Large intestine (tissue), 3 donors: ENCODE results near the gene ERC2. TPM values are rescaled to one million over a fixed set of nuclear protein-coding genes. Genes with fewer than 3 reads are reported as not detected.

Source experiments
- DNase-seq, 2 donors: peaks; one replicate each; pipeline versions ENCODE4 v3.0.0 to v3.0.0-alpha.2; 2013
- H3K27ac ChIP-seq: one replicate; pipeline ENCODE4 v1.5.1; 2013; ENCODE audit warnings: low read length
- H3K27me3 ChIP-seq: 2 replicates; pipeline ENCODE4 v1.6.1; 2013; ENCODE audit warnings: low read length; ENCODE audit not compliant: control insufficient read depth, insufficient read depth
- H3K36me3 ChIP-seq: 2 replicates; pipeline ENCODE4 v1.6.1; 2013; ENCODE audit warnings: low read length; ENCODE audit not compliant: control insufficient read depth, insufficient read depth
- H3K4me1 ChIP-seq: one replicate; pipeline ENCODE4 v1.6.1; 2013; ENCODE audit warnings: low read length; ENCODE audit not compliant: control insufficient read depth, insufficient read depth
- H3K4me3 ChIP-seq: one replicate; pipeline ENCODE4 v1.5.1; 2013; ENCODE audit warnings: low read length
- H3K9me3 ChIP-seq: one replicate; pipeline ENCODE4 v1.6.1; 2013; ENCODE audit warnings: mild to moderate bottlenecking, low read depth, low read length, moderate library complexity; ENCODE audit not compliant: control insufficient read depth
- WGBS: methylation state at CpG from one replicate; pipeline ENCODE4 v1.1.5; 2013; ENCODE audit warnings: low lambda C conversion rate; ENCODE audit not compliant: insufficient coverage; 5-methylcytosine and 5-hydroxymethylcytosine counted together
- polyA plus RNA-seq: library from polyadenylated mRNA; unstranded; fragments of 120-200 nt; gene quantifications from one replicate; pipeline ENCODE4 v1.2.1, GENCODE V29; 2013

ERC2 gene
- polyA plus RNA-seq, 1 donor = 2.4 TPM

DNA sequence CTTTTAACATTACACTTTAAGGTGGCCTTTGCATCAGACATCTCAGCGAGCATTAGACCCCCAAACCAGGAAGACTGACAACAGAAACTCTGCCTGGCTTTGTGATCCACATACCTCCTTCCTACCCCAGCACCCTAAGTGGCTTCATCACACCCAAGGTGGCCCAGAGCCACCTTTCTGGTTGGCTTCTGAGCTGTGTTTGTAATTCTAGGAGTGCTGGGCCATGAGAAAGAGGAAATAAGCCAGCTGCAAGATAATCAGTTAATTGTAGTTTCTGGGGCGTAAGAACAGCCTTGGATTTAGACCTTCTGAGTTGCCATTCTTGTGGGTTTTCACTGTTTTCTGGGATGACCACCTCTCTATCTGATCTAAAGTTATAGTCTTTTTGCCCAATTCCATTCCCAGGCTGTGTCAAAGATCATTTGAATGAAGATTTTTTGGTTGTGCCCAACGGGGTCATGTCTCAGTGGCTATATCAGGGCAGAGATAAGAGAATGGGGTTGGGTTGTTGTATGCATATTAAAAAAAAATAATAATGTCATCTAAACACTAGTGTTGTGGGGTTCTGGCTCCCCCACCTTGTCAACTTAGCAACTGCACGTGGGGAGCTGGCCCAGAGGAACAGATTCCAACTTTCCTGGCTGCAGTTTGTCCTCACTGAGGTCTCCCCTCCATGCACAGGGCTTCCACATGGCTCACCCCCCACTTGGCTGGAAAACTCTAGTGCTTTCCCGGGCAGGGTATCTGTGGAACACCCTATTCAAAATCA lies 746.4 kb downstream of the ERC2 start:
- Histone ChIP-seq H3K27ac (no peak overlapping the region), H3K4me1 (no peaks in the 10 kb centered on the region), H3K36me3 (no peaks in the 10 kb centered on the region), H3K9me3 (no peaks in the 10 kb centered on the region), H3K4me3 (no peak overlapping the region), H3K27me3 (peaks cover 13% of the 10 kb centered on the region)
- peak in 1 of 2 donors; percentile 13 for DNase-seq
- 39% methylated on average over 3 of the region's 5 CpGs for WGBS

DNA sequence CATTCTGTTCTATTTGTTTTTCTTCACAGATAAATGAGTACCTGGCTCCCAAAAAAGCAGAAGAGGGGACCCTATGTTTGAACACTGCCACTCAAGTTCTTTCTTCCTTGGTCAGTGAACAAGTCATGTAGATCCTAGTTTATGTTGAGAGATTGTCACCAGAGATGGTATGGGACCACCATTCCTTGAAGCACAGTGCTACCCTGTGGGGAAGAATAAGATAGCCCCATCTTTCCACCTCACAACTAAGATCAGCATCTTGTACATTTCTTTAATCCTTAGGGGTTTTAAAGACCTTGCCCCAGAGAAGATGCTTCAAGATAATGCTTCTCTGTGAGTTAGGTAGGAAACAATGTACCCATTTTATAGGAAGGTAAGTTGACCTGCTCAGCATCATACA lies 747.7 kb downstream of the ERC2 start:
- Histone ChIP-seq H3K9me3 (no peaks in the 10 kb centered on the region), H3K27ac (no peak overlapping the region), H3K4me3 (no peak overlapping the region), H3K36me3 (no peaks in the 10 kb centered on the region), H3K27me3 (peaks cover 9% of the 10 kb centered on the region), H3K4me1 (no peaks in the 10 kb centered on the region)
- peak in 1 of 2 donors; percentile 16 for DNase-seq

DNA sequence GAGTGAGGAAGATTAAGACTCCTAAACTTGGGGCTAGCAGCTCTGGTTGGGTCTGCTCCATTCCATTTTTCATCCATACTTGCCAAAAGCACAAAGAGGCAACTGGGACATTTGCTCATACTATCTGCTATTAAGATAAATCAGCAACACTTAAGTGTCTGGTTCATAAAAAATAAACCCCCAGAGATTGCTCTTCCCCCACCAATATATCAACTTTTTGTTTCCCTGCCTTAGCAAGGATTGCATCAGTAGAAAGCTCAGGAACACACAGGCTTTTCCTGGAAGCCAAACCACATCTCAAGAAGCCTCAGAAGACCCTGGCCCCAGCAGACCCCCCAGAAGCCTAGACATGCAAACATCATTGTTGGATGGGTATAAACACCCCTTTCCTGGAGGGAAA lies 748.8 kb downstream of the ERC2 start:
- Histone ChIP-seq H3K9me3 (no peaks in the 10 kb centered on the region), H3K27ac (no peak overlapping the region), H3K27me3 (peaks cover 11% of the 10 kb centered on the region), H3K4me1 (no peaks in the 10 kb centered on the region), H3K4me3 (no peak overlapping the region), H3K36me3 (no peaks in the 10 kb centered on the region)
- DNase-seq = peak in 1 of 2 donors; percentile 8

DNA sequence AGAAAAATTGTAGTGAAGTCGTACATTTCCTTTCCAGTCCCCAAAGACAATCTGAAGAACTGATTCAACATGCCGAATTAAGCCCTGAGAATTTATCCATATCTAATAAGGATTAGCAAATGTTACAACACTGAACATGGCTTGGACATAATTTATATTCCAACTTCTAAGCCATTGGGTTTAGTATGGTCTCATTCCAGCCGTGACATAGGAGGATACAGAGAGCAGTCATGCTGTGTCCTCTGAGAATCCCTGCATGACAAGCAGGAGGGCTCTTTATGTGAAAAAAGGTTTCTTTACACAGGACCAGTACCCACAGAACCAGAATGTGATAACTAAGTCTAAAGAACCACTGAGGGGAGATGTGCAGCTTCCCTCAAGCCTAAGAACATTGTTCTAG lies 749.3 kb downstream of the ERC2 start:
- Histone ChIP-seq H3K4me3 (no peak overlapping the region), H3K9me3 (no peaks in the 10 kb centered on the region), H3K4me1 (no peaks in the 10 kb centered on the region), H3K27ac (no peak overlapping the region), H3K27me3 (peaks cover 9% of the 10 kb centered on the region), H3K36me3 (no peaks in the 10 kb centered on the region)
- WGBS = 100% methylated on average over 2 of the region's 3 CpGs
- DNase-seq = no peak

DNA sequence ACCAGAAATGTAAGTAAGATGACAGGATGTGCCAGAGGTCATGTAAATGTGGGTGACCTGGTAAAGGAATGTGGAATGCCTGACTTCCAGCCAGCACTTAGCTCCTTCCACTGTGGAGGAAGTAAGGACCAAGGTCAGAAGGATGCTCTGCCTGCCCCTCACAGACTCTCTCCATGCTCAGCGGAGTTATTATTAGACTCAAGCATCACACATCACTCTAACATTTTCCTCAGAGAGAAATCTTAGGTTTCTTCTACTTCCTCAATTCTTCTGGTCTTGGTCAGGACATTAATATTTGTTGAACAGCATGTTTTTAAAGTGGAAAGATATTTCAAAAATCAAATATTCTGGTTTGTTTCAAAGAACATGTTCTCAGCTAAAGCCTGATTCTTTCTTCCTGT lies 749.7 kb downstream of the ERC2 start:
- Histone ChIP-seq H3K4me1 (no peaks in the 10 kb centered on the region), H3K4me3 (no peak overlapping the region), H3K9me3 (no peaks in the 10 kb centered on the region), H3K27ac (no peak overlapping the region), H3K36me3 (no peaks in the 10 kb centered on the region), H3K27me3 (peaks cover 8% of the 10 kb centered on the region)
- no CpG with 5 or more reads among the region's 1 CpG for WGBS
- DNase-seq = no peak

DNA sequence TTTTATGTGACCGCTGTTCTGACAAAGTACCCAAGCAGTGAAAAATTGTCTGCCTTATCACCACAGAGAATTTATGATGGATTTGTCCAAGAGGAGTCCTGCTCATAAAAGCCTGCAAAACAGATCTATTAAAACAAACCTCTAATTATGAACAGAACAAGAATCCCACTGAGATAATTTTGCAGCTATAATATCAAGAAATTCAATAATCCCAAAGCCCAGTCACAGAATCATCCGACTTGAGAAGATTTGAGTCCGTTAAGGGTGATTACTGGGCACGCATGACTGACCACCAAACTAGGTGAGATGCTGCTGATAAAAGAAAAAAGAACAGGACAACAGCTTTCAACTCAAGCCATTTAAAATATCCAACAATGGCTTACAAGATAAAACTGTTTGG lies 750.2 kb downstream of the ERC2 start:
- 20% methylated on average over 1 of the region's 4 CpGs for WGBS
- Histone ChIP-seq H3K4me1 (no peaks in the 10 kb centered on the region), H3K4me3 (no peak overlapping the region), H3K27ac (no peak overlapping the region), H3K27me3 (peaks cover 8% of the 10 kb centered on the region), H3K36me3 (no peaks in the 10 kb centered on the region), H3K9me3 (no peaks in the 10 kb centered on the region)
- DNase-seq = no peak

DNA sequence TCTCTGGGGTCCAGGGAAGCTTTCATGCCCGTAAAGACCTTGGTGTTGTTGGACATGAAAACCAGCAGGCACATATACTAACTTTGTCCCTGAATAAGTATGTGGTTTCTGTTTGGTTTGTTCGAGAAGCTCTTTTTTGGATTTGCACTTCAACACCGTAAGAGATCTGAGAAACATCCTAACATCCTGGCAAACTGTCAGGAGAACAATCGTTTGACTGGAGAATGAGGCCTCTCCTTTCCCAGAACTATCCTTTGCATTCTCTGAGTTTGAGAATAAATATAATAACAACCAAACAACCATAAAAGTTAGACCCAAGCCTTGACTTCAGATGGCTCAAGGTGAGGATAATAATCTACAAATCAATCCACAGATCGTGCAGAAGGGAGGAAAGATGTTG lies 750.8 kb downstream of the ERC2 start:
- Histone ChIP-seq H3K36me3 (no peaks in the 10 kb centered on the region), H3K9me3 (no peaks in the 10 kb centered on the region), H3K27ac (no peak overlapping the region), H3K4me3 (no peak overlapping the region), H3K27me3 (peaks cover 8% of the 10 kb centered on the region), H3K4me1 (no peaks in the 10 kb centered on the region)
- no peak for DNase-seq
- WGBS = no CpG with 5 or more reads among the region's 5 CpGs

DNA sequence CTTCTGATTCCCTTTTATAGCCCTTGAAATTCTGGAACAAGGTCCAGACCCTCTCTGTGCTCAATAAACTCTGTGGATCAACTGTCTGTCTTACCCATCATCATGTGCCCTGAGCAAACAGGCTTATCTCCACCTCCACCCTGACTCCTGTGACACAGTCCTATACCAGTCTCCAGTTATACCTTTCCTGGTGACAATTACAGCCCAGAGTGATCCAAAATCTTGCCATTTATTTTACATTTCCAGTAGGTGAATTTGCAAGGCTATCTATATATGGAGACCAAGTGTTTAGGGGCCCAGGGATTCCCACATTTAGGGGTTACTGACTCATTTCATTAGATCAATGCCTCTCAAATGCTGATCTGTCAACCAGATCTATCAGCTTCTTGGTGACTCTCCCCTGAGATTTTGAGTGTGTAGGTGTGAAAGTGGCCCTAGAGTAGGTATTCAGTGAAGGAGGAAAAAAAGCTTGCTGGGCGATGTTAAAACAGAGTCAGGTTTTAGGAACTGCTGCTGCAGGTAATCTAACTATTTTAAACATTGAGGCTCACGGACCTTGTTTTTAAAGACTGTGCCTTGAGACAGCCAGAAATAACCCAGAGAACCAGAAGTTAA lies 751.5 kb downstream of the ERC2 start:
- Histone ChIP-seq H3K27ac (no peak overlapping the region), H3K36me3 (no peaks in the 10 kb centered on the region), H3K27me3 (peaks cover 11% of the 10 kb centered on the region), H3K4me3 (no peak overlapping the region), H3K9me3 (no peaks in the 10 kb centered on the region), H3K4me1 (no peaks in the 10 kb centered on the region)
- no CpG with 5 or more reads among the region's 2 CpGs for WGBS
- DNase-seq = no peak

DNA sequence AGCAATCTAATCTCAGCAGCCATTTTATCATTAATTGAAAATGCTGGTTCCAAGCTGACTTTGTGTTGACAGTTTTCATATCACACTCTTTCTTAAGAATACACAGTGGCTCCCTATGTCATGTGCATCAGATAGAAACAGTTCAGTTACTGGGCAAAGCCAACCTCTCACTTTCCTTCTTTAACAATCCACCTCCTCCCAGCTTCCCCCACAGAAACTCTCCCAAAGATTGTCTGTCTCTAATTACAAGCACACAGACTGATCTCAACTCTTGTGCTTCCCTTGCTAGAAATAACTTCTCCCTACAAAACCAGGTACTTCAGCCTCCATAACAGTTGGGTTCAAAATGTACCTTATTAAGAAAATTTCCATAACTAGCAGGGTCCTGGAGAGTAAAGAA lies 752.2 kb downstream of the ERC2 start:
- H3K4me1 ChIP-seq = no peaks in the 10 kb centered on the region
- no peaks in the 10 kb centered on the region for H3K36me3 ChIP-seq
- peaks cover 11% of the 10 kb centered on the region for H3K27me3 ChIP-seq
- H3K27ac ChIP-seq = no peak overlapping the region
- no peak overlapping the region for H3K4me3 ChIP-seq
- DNase-seq = no peak
- H3K9me3 ChIP-seq = no peaks in the 10 kb centered on the region

DNA sequence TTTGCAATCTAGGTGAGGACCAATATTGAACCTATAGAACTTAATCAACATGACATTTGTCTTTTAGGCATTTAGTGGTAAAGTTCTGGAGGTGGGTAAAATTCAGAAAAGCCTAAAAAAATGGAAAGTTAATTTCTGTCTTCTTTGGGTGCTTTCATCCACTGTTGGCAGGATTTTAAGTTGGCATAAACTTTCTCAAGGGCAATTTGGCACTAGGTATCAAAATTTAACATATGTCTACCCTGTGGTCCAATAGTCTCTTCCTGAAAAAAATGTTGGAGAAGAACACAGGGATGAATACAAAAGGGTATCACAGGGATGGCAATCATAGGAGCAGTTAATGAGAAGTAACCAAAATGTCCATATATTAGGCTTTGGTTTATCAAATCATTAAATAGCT lies 754.2 kb downstream of the ERC2 start:
- no peaks in the 10 kb centered on the region for H3K9me3 ChIP-seq
- DNase-seq = no peak
- no peaks in the 10 kb centered on the region for H3K36me3 ChIP-seq
- H3K27me3 ChIP-seq = peaks cover 7% of the 10 kb centered on the region
- H3K27ac ChIP-seq = no peak overlapping the region
- no peak overlapping the region for H3K4me3 ChIP-seq
- no peaks in the 10 kb centered on the region for H3K4me1 ChIP-seq

DNA sequence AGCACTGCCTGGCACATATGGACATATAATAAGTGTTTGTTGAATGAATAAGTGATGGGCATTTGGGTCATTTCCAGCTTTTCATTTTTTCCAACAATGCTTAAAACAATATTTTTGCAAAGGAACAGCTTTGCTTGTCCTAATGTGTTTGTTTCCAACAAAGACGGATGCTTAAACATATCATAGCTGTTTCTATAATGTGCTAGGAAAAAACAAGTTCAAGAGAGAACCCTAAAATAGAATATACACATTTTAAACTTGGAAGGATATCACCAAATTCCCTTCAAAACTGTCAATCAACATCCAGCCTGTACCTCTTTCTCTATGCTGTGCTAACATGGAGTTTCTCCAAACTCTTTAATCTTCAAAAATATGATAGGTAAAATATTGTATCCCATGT lies 756.6 kb downstream of the ERC2 start:
- Histone ChIP-seq H3K27me3 (peaks cover 11% of the 10 kb centered on the region), H3K4me1 (no peaks in the 10 kb centered on the region), H3K9me3 (no peaks in the 10 kb centered on the region), H3K27ac (no peak overlapping the region), H3K4me3 (no peak overlapping the region), H3K36me3 (no peaks in the 10 kb centered on the region)
- DNase-seq = no peak
- WGBS = 86% methylated on average over 1 of the region's 1 CpG
